SH-SY5Y (cell line): Measurements from ENCODE around the gene SLC2A6.

Experiments
- GATA2 ChIP-seq: IDR thresholded peaks from 2 replicates; pipeline ENCODE4 v1.6.1; 2011; ENCODE audit warnings: mild to moderate bottlenecking, low read depth, low read length
- GATA3 ChIP-seq: IDR thresholded peaks from 2 replicates; pipeline ENCODE4 v1.6.1; 2011; ENCODE audit warnings: low read depth, mild to moderate bottlenecking, low read length, moderate library complexity

Gene SLC2A6

DNA sequence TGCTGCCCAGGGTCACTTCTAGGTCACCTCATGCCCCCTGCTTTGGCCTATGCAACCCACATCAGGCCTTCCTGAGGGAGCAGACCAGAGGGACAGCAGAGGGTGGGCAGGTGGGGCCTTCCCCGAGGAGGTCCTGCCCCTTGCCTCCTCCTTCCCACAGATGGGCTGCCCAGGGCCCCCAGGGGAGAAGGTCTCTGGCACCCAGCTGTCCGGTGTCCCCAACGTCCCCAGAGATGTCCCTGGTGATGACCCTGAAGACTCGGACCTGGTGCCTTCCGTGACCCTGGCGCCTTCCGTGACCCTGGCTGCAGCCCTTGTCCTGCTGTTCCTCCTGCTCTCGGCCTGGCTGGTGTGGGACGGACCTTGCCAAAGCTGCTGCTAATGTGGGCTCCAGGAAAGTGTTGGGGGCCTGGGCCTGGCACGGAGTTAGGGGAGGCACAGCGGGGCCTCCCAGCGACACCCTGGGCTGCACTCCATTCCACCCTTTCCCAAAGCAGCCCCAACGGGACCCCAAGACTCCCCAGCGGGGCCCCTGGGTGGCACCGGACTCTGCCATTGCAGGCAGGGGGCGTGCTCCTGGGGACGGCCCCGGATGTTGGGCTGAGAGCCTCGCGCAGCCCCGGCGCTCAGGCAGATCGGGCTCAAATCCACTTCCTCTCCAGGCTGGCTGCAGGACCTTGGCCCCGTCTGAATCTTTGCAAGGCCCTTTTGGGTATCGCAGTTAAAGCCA is 6.8 kb upstream of the SLC2A6 start:
- TF ChIP-seq GATA3 (no peak), GATA2 (no peak)

- no peak for TF ChIP-seq GATA3
- TF ChIP-seq GATA2, result no peak
Measured at GRCh38 chr9:133484671-133485437, 6.0 kb upstream of the SLC2A6 start.

DNA sequence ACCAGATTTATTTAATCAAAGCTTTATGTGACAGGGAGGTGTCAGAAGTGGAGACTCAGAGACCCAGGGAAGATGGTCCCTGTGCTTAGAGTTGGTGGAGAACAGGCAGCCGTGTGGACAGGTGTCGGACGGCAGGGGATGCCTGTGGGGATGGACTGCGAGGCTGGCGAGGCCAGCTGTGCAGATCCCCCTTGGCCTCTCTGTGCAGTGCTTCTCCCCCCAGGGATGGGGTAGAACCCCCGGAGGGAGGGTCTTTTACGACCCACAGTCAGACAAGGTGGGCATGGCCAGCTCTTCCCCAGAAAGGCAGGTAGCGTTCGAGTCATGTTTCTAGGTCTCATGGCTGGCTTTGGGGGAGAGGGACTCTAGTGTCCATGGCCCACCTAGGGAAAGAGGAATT is 4.7 kb upstream of the SLC2A6 start:
- TF ChIP-seq GATA2 (no peak), GATA3 (no peak)

DNA sequence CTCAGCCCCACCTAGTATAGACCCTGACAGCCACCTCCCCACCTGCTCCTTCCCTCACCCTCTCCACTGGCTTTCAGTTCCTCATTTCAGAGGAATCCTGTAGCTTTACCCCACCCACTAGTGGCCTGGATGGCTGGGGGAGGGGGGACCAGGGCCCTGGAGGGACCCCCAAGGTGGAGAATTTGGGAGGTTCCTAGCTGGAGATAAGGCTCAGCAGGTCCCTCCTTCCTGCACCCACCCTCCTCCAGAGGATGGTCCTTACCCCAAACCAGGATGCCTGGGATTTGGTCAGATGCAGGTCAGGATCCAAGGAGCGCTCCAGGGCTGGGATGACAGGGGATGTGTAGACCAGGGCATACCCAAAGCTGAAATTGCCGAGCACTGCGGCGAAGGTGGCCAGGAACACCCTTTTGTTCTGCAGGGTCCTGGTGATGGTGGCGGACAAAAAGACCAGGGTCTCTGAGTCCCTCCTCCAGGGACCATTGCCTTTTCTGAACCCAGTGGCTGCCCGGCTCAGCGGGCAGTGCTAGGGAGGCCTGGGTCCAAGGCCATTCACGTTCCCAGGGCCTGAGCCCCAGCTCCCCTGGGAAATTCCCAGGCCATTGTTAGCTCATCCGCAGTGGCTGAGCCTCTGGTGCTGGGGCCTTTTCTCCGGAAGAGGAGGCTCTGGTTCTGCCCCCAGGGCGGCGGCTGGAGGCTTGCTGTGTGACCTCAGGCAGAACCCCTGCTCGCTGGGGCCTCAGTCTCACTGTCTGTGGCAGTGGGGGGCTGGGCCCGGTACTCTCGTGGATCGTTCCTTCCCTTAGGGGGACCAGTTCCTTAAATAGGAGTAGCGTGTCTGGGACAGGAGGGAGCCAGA is 678 bp downstream of the SLC2A6 start:
- TF ChIP-seq GATA3, result no peak

- TF ChIP-seq GATA3 (no peak), GATA2 (no peak)
Measured at GRCh38 chr9:133477461-133477860, 1.4 kb downstream of the SLC2A6 start.

DNA sequence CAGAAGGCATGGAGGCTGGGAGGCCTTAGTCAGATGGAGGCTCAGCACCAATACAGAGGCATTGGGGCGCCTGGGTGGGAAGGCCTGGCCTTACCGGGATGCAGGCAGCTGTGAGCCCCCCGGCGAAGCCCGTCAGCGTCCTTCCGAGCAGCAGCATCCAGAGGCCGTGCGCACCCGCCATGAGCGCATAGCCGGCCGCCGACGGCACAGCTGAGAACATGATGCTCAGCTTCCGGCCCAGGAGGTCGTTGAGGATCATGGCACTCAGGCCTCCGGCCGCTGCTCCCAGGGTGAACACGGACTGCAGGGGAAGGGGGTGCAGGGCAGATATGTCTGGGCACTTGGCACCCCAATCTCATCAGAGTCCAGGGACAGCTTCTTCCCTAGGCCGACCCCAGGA is 2.0 kb downstream of the SLC2A6 start:
- TF ChIP-seq GATA2, result no peak
- no peak for TF ChIP-seq GATA3

GRCh38 chr9:133476036-133476931 is 2.6 kb downstream of the SLC2A6 start:
- TF ChIP-seq GATA2, result no peak
- no peak for TF ChIP-seq GATA3

- TF ChIP-seq GATA3, result no peak
- no peak for TF ChIP-seq GATA2
Measured at GRCh38 chr9:133475292-133476012, 3.4 kb downstream of the SLC2A6 start.

- TF ChIP-seq GATA3, result no peak
- no peak for TF ChIP-seq GATA2
Measured at GRCh38 chr9:133474853-133475252, 4.0 kb downstream of the SLC2A6 start.

GRCh38 chr9:133474215-133474614 is 4.7 kb downstream of the SLC2A6 start:
- no peak for TF ChIP-seq GATA3
- TF ChIP-seq GATA2, result peak; percentile 69; the same call in 1 of the 2 replicates

GRCh38 chr9:133473743-133474142 is 5.2 kb downstream of the SLC2A6 start:
- TF ChIP-seq GATA2 (no peak), GATA3 (no peak)

- no peak for TF ChIP-seq GATA3
- no peak for TF ChIP-seq GATA2
Measured at GRCh38 chr9:133472753-133473378, 6.0 kb downstream of the SLC2A6 start.

- TF ChIP-seq GATA3, result no peak
- TF ChIP-seq GATA2, result no peak
Measured at GRCh38 chr9:133472277-133472645, 6.6 kb downstream of the SLC2A6 start.
